ENCODE data around the gene IDH2.

GRCh38 chr15:90037511-90037860, 64.8 kb downstream of the IDH2 start:
- TF ChIP-seq, protein P1, sequence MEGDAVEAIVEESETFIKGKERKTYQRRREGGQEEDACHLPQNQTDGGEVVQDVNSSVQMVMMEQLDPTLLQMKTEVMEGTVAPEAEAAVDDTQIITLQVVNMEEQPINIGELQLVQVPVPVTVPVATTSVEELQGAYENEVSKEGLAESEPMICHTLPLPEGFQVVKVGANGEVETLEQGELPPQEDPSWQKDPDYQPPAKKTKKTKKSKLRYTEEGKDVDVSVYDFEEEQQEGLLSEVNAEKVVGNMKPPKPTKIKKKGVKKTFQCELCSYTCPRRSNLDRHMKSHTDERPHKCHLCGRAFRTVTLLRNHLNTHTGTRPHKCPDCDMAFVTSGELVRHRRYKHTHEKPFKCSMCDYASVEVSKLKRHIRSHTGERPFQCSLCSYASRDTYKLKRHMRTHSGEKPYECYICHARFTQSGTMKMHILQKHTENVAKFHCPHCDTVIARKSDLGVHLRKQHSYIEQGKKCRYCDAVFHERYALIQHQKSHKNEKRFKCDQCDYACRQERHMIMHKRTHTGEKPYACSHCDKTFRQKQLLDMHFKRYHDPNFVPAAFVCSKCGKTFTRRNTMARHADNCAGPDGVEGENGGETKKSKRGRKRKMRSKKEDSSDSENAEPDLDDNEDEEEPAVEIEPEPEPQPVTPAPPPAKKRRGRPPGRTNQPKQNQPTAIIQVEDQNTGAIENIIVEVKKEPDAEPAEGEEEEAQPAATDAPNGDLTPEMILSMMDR (IDR thresholded peaks at IDR 0.05) = no peak
- TF ChIP-seq POLR2A (IDR thresholded peaks at IDR 0.05) = no peak
